ENCODE results near the gene MED29. TPM values are rescaled to one million over a fixed set of nuclear protein-coding genes. Genes with fewer than 3 reads are reported as not detected.

Gene MED29
- total RNA-seq, 2 experiments from 2014 or later, result 28.3 to 31.3 TPM

DNA sequence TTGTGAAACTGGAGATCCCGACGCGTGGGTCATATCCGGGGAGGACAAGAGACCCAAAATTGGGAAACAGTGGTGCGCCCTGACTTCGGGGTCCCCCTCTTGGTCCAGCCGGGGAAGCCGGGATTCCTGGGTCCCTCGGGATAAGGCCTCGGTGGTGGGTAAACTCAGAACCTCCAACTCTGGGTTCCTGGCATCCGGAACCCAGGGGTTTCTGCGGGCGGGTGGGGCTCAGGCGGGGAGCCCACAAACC, 16.2 kb downstream of the MED29 start:
- POLR2A ChIA-PET, result interaction anchor here (1.1 to 3.1 kb wide), 2 partner anchors 9 to 28 kb away, joined by 4 to 14 read pairs; partner anchors contain the start of gene RPS16
- BruUV-seq (replicated peaks), result no TSS peak

DNA sequence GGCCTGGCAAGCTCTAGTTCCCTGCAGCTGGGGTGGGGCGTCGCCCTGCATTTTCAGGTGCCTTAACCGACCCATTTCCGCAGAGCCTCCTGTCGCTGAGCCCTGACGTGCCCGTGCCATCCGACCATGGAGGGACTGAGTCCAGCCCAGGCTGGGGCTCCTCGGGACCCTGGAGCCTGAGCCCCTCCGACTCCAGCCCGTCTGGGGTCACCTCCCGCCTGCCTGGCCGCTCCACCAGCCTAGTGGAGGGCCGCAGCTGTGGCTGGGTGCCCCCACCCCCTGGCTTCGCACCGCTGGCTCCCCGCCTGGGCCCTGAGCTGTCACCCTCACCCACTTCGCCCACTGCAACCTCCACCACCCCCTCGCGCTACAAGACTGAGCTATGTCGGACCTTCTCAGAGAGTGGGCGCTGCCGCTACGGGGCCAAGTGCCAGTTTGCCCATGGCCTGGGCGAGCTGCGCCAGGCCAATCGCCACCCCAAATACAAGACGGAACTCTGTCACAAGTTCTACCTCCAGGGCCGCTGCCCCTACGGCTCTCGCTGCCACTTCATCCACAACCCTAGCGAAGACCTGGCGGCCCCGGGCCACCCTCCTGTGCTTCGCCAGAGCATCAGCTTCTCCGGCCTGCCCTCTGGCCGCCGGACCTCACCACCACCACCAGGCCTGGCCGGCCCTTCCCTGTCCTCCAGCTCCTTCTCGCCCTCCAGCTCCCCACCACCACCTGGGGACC, 16.6 kb downstream of the MED29 start:
- ChIA-PET CTCF (ENCODE audit: unreplicated experiment) (no interaction called here), POLR2A (interaction anchor here (1.1 to 3.1 kb wide), 2 partner anchors 10 to 28 kb away, joined by 4 to 14 read pairs; partner anchors contain the start of gene RPS16)
- intact Hi-C loops (cut with micrococcal nuclease; ENCODE audit: unreplicated experiment), result loop anchor here (10.0 kb wide), 2 partner anchors 547 to 553 kb away; no protein-coding TSS in a partner anchor
- H4K20me1 ChIP-seq (ENCODE audit: insufficient read depth, low read length), result peaks cover 4% of the 10 kb centered on the region
- peaks cover 27% of the 10 kb centered on the region for H3K79me2 ChIP-seq (ENCODE audit: insufficient read depth, low read depth, low read length)
- TF ChIP-seq EZH2phosphoT487 (IDR thresholded peaks at IDR 0.05; ENCODE audit: borderline replicate concordance, low read depth, low read length), result no peak
- TF ChIP-seq, protein P1, sequence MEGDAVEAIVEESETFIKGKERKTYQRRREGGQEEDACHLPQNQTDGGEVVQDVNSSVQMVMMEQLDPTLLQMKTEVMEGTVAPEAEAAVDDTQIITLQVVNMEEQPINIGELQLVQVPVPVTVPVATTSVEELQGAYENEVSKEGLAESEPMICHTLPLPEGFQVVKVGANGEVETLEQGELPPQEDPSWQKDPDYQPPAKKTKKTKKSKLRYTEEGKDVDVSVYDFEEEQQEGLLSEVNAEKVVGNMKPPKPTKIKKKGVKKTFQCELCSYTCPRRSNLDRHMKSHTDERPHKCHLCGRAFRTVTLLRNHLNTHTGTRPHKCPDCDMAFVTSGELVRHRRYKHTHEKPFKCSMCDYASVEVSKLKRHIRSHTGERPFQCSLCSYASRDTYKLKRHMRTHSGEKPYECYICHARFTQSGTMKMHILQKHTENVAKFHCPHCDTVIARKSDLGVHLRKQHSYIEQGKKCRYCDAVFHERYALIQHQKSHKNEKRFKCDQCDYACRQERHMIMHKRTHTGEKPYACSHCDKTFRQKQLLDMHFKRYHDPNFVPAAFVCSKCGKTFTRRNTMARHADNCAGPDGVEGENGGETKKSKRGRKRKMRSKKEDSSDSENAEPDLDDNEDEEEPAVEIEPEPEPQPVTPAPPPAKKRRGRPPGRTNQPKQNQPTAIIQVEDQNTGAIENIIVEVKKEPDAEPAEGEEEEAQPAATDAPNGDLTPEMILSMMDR (conservative IDR thresholded peaks at IDR 0.05; ENCODE audit: low read length), result no peak
- peak overlapping the region; percentile 96 for H3K4me2 ChIP-seq (ENCODE audit: low read length)
- peaks cover 55% of the 10 kb centered on the region for H3K4me1 ChIP-seq (ENCODE audit: insufficient read depth, low read length, poor library complexity, severe bottlenecking)
- peak overlapping the region; percentile 96 for H3K4me3 ChIP-seq (ENCODE audit: low read depth, low read length, poor library complexity, severe bottlenecking)
- peaks cover 19% of the 10 kb centered on the region for H3K36me3 ChIP-seq (ENCODE audit: insufficient read depth, low read length)
- no peak overlapping the region for H2AFZ ChIP-seq (ENCODE audit: low read length)
- no peaks in the 10 kb centered on the region for H3K9me3 ChIP-seq (ENCODE audit: low read length)
- BruUV-seq (replicated peaks), result no TSS peak
- no peaks in the 10 kb centered on the region for H3K9me2 ChIP-seq (ENCODE audit: insufficient read depth, low read length)
- DNase-seq (ENCODE audit: low spot score), result peak; percentile 82
- H3K27ac ChIP-seq (ENCODE audit: low read depth, low read length, poor library complexity, severe bottlenecking), result peak overlapping the region; percentile 91

More for the DNA sequence above, 16.2 kb downstream of the MED29 start:
- peaks cover 27% of the 10 kb centered on the region for H3K79me2 ChIP-seq (ENCODE audit: insufficient read depth, low read depth, low read length)
- intact Hi-C loops (cut with micrococcal nuclease; ENCODE audit: unreplicated experiment), result loop anchor here (10.0 kb wide), 2 partner anchors 547 to 553 kb away; no protein-coding TSS in a partner anchor
- H4K20me1 ChIP-seq (ENCODE audit: insufficient read depth, low read length), result peaks cover 4% of the 10 kb centered on the region
- peak overlapping the region; percentile 91 for H3K27ac ChIP-seq (ENCODE audit: low read depth, low read length, poor library complexity, severe bottlenecking)
- TF ChIP-seq, protein P1 (conservative IDR thresholded peaks at IDR 0.05; ENCODE audit: low read length), result no peak
- TF ChIP-seq EZH2phosphoT487 (IDR thresholded peaks at IDR 0.05; ENCODE audit: borderline replicate concordance, low read depth, low read length), result no peak
- no peak overlapping the region for H2AFZ ChIP-seq (ENCODE audit: low read length)
- DNase-seq (ENCODE audit: low spot score), result no peak
- CTCF ChIA-PET (ENCODE audit: unreplicated experiment), result no interaction called here
- H3K4me2 ChIP-seq (ENCODE audit: low read length), result peak overlapping the region; percentile 96
- no peaks in the 10 kb centered on the region for H3K9me2 ChIP-seq (ENCODE audit: insufficient read depth, low read length)
- H3K4me1 ChIP-seq (ENCODE audit: insufficient read depth, low read length, poor library complexity, severe bottlenecking), result peaks cover 60% of the 10 kb centered on the region
- H3K4me3 ChIP-seq (ENCODE audit: low read depth, low read length, poor library complexity, severe bottlenecking), result peak overlapping the region; percentile 96
- H3K9me3 ChIP-seq (ENCODE audit: low read length), result no peaks in the 10 kb centered on the region
- peaks cover 19% of the 10 kb centered on the region for H3K36me3 ChIP-seq (ENCODE audit: insufficient read depth, low read length)
